HUES64 (cell line): ENCODE data around the gene ATG4D. TPM values are rescaled to one million over a fixed set of nuclear protein-coding genes. Genes with fewer than 3 reads are reported as not detected.

Source experiments
- H3K27ac ChIP-seq: 2 replicates; pipeline ENCODE4 v1.7.0; 2013; ENCODE audit warnings: low read depth, low read length, inconsistent platforms
- H3K27me3 ChIP-seq: 2 replicates; pipeline ENCODE4 v1.6.1; 2013; ENCODE audit warnings: mild to moderate bottlenecking, low read length; ENCODE audit not compliant: insufficient read depth
- H3K36me3 ChIP-seq: 2 replicates; pipeline ENCODE4 v1.6.1; 2013; ENCODE audit warnings: mild to moderate bottlenecking, low read length; ENCODE audit not compliant: insufficient read depth
- H3K4me1 ChIP-seq: 2 replicates; pipeline ENCODE4 v1.6.1; 2013; ENCODE audit warnings: mild to moderate bottlenecking, low read length, moderate library complexity; ENCODE audit not compliant: insufficient read depth
- H3K4me3 ChIP-seq: 2 replicates; pipeline ENCODE4 v1.5.1; 2013; ENCODE audit warnings: mild to moderate bottlenecking, low read length, moderate library complexity
- H3K9ac ChIP-seq: 2 replicates; pipeline ENCODE4 v1.6.1; 2013; ENCODE audit warnings: mild to moderate bottlenecking, low read depth, low read length
- H3K9me3 ChIP-seq: 2 replicates; pipeline ENCODE4 v1.6.1; 2013; ENCODE audit warnings: low read depth, low read length; ENCODE audit not compliant: insufficient read depth
- WGBS: fragments of 150-250, 120-280 bp; methylation state at CpG from one replicate; pipeline ENCODE4 v1.1.7; 2013; ENCODE audit warnings: missing lambda C conversion rate; 5-methylcytosine and 5-hydroxymethylcytosine counted together
- polyA plus RNA-seq, 2 experiments: library from polyadenylated mRNA; stranded (reverse); fragments of 50-300 nt; gene quantifications; one replicate each; pipeline ENCODE4 v1.2.3, GENCODE V29; 2013

The ATG4D gene
- 23.6 TPM for polyA plus RNA-seq (2013, experiment 1 of 2)
- 24.9 TPM for polyA plus RNA-seq (2013, experiment 2 of 2)

DNA sequence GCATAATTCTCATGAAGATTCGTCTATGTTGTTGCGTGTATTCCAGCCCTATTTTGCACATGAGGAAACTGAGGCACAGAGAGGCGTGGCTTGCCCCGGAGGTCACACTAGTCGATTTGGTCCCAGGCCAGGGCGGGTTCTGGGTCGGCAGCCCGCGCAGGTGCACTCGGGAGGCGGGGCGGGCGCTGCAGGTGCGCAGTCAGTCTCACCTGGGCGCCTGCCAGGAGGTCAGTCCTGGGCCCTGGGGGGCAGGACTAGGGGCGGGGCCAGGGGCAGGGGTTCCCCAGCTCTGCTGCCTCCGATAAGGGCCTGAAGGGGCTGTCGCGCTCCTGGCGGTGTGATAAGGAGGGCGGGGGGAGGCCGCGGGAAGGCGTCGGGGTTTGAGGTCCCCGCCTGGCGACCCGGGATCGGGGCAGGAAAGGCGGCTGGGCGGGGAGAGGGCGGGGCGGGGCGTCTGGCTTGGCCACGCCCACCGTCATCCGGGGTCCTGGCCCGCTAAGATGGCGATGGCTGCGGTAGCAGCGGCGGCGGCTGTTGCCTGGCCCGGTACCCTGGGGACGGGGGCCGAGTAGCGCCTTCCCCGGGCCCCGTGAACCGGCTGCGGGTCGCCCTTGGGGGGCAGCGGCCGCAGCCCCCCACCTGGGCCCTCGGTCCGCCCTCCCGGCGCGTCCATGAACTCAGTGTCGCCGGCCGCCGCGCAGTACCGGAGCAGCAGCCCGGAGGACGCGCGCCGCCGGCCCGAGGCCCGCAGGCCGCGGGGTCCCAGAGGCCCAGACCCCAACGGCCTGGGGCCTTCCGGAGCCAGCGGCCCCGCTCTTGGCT lies at the start of gene ATG4D:
Gene ATG4D, plus strand, starts transcription at position 485 of the 822 bp plus-strand sequence. Its CDS starts 187 bp downstream, at position 672.
- Histone ChIP-seq H3K27ac (peak within 1 kb of the TSS; percentile 55), H3K36me3 (peaks cover 19% of the 10 kb centered on the region), H3K27me3 (no peaks in the 10 kb centered on the region), H3K4me1 (no peaks in the 10 kb centered on the region), H3K9ac (peak within 1 kb of the TSS; percentile 89), H3K4me3 (peak within 1 kb of the TSS; percentile 96), H3K9me3 (no peaks in the 10 kb centered on the region)
- 3% methylated on average over 79 of the region's 79 CpGs for WGBS

DNA sequence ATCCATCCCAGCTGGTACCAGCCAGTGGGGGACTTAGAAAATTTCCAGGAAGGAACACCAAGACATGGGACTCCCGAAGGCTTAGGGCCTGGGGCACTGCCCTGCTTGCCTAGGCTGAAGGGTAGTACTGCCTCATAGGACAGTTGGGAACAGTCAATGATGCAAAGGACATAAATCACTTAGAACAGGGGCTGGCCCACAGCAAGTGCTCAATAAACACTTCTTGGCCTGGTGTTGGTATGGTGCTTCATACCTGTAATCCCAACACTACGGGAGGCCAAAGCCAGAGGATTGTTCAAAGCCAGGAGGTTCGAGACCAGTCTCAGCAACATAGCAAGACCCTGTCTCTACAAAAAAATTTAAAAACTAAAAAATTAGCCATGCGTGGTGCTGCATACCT lies 46.3 kb upstream of the ATG4D start:
- H3K9me3 ChIP-seq, result no peaks in the 10 kb centered on the region
- H3K9ac ChIP-seq, result no peak overlapping the region
- H3K4me1 ChIP-seq, result peaks cover 15% of the 10 kb centered on the region; the same call in 1 of the 2 replicates
- no peaks in the 10 kb centered on the region for H3K27me3 ChIP-seq
- H3K27ac ChIP-seq, result no peak overlapping the region
- H3K36me3 ChIP-seq, result peaks cover 53% of the 10 kb centered on the region
- 97% methylated on average over 4 of the region's 4 CpGs for WGBS
- no peak overlapping the region for H3K4me3 ChIP-seq

GRCh38 chr19:10499550-10500246 lies 44.0 kb upstream of the ATG4D start:
- peak overlapping the region; percentile 62; the same call in 1 of the 2 replicates for H3K27ac ChIP-seq
- H3K9ac ChIP-seq, result no peak overlapping the region
- peaks cover 15% of the 10 kb centered on the region; the same call in 1 of the 2 replicates for H3K4me1 ChIP-seq

GRCh38 chr19:10500247-10500592 lies 43.5 kb upstream of the ATG4D start:
- Histone ChIP-seq H3K9ac (no peak overlapping the region), H3K9me3 (no peaks in the 10 kb centered on the region), H3K27ac (peak overlapping the region; percentile 62; the same call in 1 of the 2 replicates), H3K36me3 (peaks cover 41% of the 10 kb centered on the region), H3K27me3 (no peaks in the 10 kb centered on the region), H3K4me1 (peaks cover 15% of the 10 kb centered on the region; the same call in 1 of the 2 replicates), H3K4me3 (0 out of 2 replicates have a peak overlapping the region, but pooled peaks have one; percentile 3)
- WGBS, result 52% methylated on average over 2 of the region's 2 CpGs

More at GRCh38 chr19:10499550-10500246, 44.0 kb upstream of the ATG4D start:
- H3K36me3 ChIP-seq, result peaks cover 46% of the 10 kb centered on the region
- no peaks in the 10 kb centered on the region for H3K27me3 ChIP-seq
- WGBS, result 81% methylated on average over 24 of the region's 24 CpGs
- no peaks in the 10 kb centered on the region for H3K9me3 ChIP-seq
- no peak overlapping the region; the same call in 1 of the 2 replicates for H3K4me3 ChIP-seq

GRCh38 chr19:10501971-10502523 lies 41.7 kb upstream of the ATG4D start:
- Histone ChIP-seq H3K27me3 (no peaks in the 10 kb centered on the region), H3K9ac (peak overlapping the region; percentile 100), H3K9me3 (no peaks in the 10 kb centered on the region), H3K36me3 (peaks cover 24% of the 10 kb centered on the region), H3K4me1 (peaks cover 15% of the 10 kb centered on the region; the same call in 1 of the 2 replicates), H3K4me3 (peak overlapping the region; percentile 94), H3K27ac (peak overlapping the region; percentile 95)
- 5% methylated on average over 35 of the region's 35 CpGs for WGBS

- peaks cover 18% of the 10 kb centered on the region for H3K36me3 ChIP-seq
- no peaks in the 10 kb centered on the region for H3K9me3 ChIP-seq
- H3K27me3 ChIP-seq, result no peaks in the 10 kb centered on the region
- peak overlapping the region; percentile 100 for H3K9ac ChIP-seq
- H3K27ac ChIP-seq, result peak overlapping the region; percentile 95
- H3K4me1 ChIP-seq, result peaks cover 15% of the 10 kb centered on the region; the same call in 1 of the 2 replicates
- peak overlapping the region; percentile 94 for H3K4me3 ChIP-seq
- WGBS, result under 1% methylated on average over 65 of the region's 65 CpGs
Observed at GRCh38 chr19:10502524-10503001, 41.1 kb upstream of the ATG4D start.

DNA sequence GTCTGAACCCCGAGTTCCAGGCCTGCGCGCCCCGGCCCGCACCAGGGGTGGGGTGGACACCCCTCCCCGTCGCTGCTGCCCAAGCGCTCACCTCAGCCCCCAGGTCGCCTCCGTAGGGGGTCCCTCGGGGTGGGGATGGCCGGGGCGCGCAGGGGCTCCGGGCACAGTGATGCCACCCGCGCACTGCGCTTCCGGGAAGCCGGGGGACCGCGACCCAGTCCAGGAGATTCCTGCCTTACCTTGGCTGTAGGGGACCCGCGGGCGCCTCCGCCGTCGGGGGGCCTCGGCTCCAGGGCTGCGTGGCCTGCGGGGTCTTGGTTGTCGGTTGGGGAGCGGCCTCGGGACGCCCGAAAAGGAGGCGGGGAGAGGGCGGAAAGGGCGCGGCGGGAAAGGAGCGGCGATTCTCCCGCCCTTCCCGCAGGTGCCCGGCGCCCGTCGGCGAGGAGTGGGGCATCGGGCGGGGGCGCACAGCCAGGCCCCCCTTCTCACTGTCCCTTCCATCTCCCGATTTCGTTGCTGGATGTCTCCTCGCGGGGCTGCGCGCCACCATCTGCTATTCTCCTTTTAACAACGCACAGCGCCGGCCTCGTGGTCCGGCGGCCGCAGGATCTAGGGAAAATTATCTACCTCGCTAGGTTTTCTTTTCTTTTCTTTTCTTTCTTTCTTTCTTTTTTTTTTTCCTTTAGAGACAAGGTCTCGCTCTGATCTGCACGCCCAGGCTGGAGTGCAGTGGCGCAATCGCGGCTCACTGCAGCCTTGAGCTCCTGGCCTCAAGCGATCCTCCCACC lies 40.5 kb upstream of the ATG4D start, which contains the start of gene KEAP1:
Gene KEAP1, minus strand, starts transcription at position 355 of the 788 bp plus-strand sequence. CDS start 3,323 bp downstream, outside the sequence.
- WGBS, result 7% methylated on average over 73 of the region's 73 CpGs
- peaks cover 16% of the 10 kb centered on the region for H3K36me3 ChIP-seq

GRCh38 chr19:10505583-10506229 lies 38.0 kb upstream of the ATG4D start:
- H3K4me3 ChIP-seq, result no peak overlapping the region
- 31% methylated on average over 16 of the region's 17 CpGs for WGBS
- H3K36me3 ChIP-seq, result no peaks in the 10 kb centered on the region
- no peak overlapping the region for H3K27ac ChIP-seq
- H3K9me3 ChIP-seq, result no peaks in the 10 kb centered on the region
- 0 out of 2 replicates have a peak, but pooled peaks cover 3% of the 10 kb centered on the region for H3K4me1 ChIP-seq
- H3K9ac ChIP-seq, result no peak overlapping the region
- H3K27me3 ChIP-seq, result no peaks in the 10 kb centered on the region

More for the DNA sequence above, 40.5 kb upstream of the ATG4D start, which contains the start of gene KEAP1:
- H3K4me3 ChIP-seq, result peak within 1 kb of the TSS; percentile 94
- no peaks in the 10 kb centered on the region for H3K9me3 ChIP-seq
- peak within 1 kb of the TSS; percentile 95 for H3K27ac ChIP-seq
- peak within 1 kb of the TSS; percentile 100 for H3K9ac ChIP-seq
- H3K4me1 ChIP-seq, result peaks cover 15% of the 10 kb centered on the region; the same call in 1 of the 2 replicates
- no peaks in the 10 kb centered on the region for H3K27me3 ChIP-seq

GRCh38 chr19:10508036-10508435 lies 35.7 kb upstream of the ATG4D start:
- Histone ChIP-seq H3K27ac (no peak overlapping the region), H3K4me3 (no peak overlapping the region), H3K9me3 (no peaks in the 10 kb centered on the region), H3K36me3 (no peaks in the 10 kb centered on the region), H3K27me3 (peaks cover 10% of the 10 kb centered on the region), H3K9ac (no peak overlapping the region), H3K4me1 (no peaks in the 10 kb centered on the region)
- WGBS, result 92% methylated on average over 16 of the region's 16 CpGs

- H3K36me3 ChIP-seq, result no peaks in the 10 kb centered on the region
- 92% methylated on average over 3 of the region's 3 CpGs for WGBS
Observed at GRCh38 chr19:10508707-10509106, 35.0 kb upstream of the ATG4D start.

More at GRCh38 chr19:10508707-10509106, 35.0 kb upstream of the ATG4D start:
- Histone ChIP-seq H3K4me3 (no peak overlapping the region), H3K27ac (no peak overlapping the region), H3K9me3 (no peaks in the 10 kb centered on the region), H3K27me3 (peaks cover 16% of the 10 kb centered on the region), H3K4me1 (no peaks in the 10 kb centered on the region), H3K9ac (no peak overlapping the region)
